Adrenal gland (tissue), 5 donors: ENCODE data around the gene ARHGAP32.

Experiments used
- POLR2A ChIP-seq, 2 donors: fragments of 450-650 bp; IDR thresholded peaks; one replicate each; pipeline ENCODE4 v1.6.1; 2017; ENCODE audit warnings: antibody characterized with exemption in 2 of 2, mild to moderate bottlenecking in 2 of 2, moderate library complexity in 1 of 2
- TF ChIP-seq, protein P1 (sequence below), 6 experiments: fragments of 450-650 bp in 4 of 6; fragments of 200-600 bp in 2 of 6; sonication (generic) in 1 of 6; IDR thresholded peaks; 1 replicate in 5 of 6; 2 replicates in 1 of 6; pipeline versions ENCODE4 v1.5.1 to v1.8.0; 2016 to 2021; ENCODE audit warnings: antibody characterized with exemption in 6 of 6, mild to moderate bottlenecking in 2 of 6, moderate library complexity in 1 of 6
- donor health status: DM: no; HTN: no; CAD: no.

- TF ChIP-seq, protein P1, sequence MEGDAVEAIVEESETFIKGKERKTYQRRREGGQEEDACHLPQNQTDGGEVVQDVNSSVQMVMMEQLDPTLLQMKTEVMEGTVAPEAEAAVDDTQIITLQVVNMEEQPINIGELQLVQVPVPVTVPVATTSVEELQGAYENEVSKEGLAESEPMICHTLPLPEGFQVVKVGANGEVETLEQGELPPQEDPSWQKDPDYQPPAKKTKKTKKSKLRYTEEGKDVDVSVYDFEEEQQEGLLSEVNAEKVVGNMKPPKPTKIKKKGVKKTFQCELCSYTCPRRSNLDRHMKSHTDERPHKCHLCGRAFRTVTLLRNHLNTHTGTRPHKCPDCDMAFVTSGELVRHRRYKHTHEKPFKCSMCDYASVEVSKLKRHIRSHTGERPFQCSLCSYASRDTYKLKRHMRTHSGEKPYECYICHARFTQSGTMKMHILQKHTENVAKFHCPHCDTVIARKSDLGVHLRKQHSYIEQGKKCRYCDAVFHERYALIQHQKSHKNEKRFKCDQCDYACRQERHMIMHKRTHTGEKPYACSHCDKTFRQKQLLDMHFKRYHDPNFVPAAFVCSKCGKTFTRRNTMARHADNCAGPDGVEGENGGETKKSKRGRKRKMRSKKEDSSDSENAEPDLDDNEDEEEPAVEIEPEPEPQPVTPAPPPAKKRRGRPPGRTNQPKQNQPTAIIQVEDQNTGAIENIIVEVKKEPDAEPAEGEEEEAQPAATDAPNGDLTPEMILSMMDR (IDR thresholded peaks at IDR 0.05): no peak
- TF ChIP-seq POLR2A (IDR thresholded peaks at IDR 0.05): no peak
Measured at GRCh38 chr11:129226207-129226798, 34.2 kb upstream of the ARHGAP32 start.
